CD4-positive, alpha-beta T cell (primary cell): ENCODE results near the gene COA8. TPM values are rescaled to one million over a fixed set of nuclear protein-coding genes. Genes with fewer than 3 reads are reported as not detected.
A peak's percentile ranks its signal among the peaks of the same experiment; 100 is the strongest.

Experiments
- ATAC-seq: fragments of 200-7000 bp; cut with Tn5 transposase; one replicate; pipeline ENCODE4 v1.10.0; 2022; ENCODE audit warnings: mild to moderate bottlenecking; ENCODE audit not compliant: poor library complexity
- CTCF ChIA-PET: fragments of 350-600 bp; sonication (Branson Sonifier 250); formaldehyde crosslinking; loops from one replicate; lab custom pipeline; 2021; ENCODE audit warnings: antibody characterized with exemption, inconsistent platforms; lab: Charles Lee
- POLR2A ChIA-PET: fragments of 350-600 bp; sonication (Branson Sonifier 250); formaldehyde crosslinking; loops from one replicate; lab custom pipeline; 2021; ENCODE audit warnings: antibody characterized with exemption, inconsistent platforms; lab: Charles Lee
- DNase-seq, 14 experiments: peaks; one replicate each; pipeline ENCODE4 v3.0.0-alpha.2; 2013 to 2020; ENCODE audit warnings: mixed read lengths in 2 of 14
- H3K27ac ChIP-seq, 2 donors: one replicate each; pipeline versions ENCODE4 v1.5.1 to v1.7.0; 2013; ENCODE audit warnings: low read length in 2 of 2, low read depth in 1 of 2, mild to moderate bottlenecking in 1 of 2
- H3K27me3 ChIP-seq, 2 experiments: 1 replicate in 1 of 2; 2 replicates in 1 of 2; pipeline versions ENCODE4 v1.6.1 to v1.7.0; 2013; ENCODE audit warnings: low read length in 2 of 2, control low read depth in 1 of 2, mild to moderate bottlenecking in 1 of 2, moderate library complexity in 1 of 2; ENCODE audit not compliant: insufficient read depth in 2 of 2, control insufficient read depth in 1 of 2
- H3K36me3 ChIP-seq: one replicate; pipeline ENCODE4 v1.6.1; 2013; ENCODE audit warnings: low read length, control low read depth; ENCODE audit not compliant: insufficient read depth
- H3K4me1 ChIP-seq: one replicate; pipeline ENCODE4 v1.6.1; 2013; ENCODE audit warnings: low read length, control low read depth; ENCODE audit not compliant: insufficient read depth
- H3K4me3 ChIP-seq: one replicate; pipeline ENCODE4 v1.5.1; 2013; ENCODE audit warnings: mild to moderate bottlenecking, low read length, moderate library complexity
- H3K9me3 ChIP-seq, 2 experiments: 1 replicate in 1 of 2; 2 replicates in 1 of 2; pipeline versions ENCODE4 v1.6.1 to v1.7.0; 2013; ENCODE audit warnings: low read length in 2 of 2, mild to moderate bottlenecking in 2 of 2, control low read depth in 1 of 2, moderate library complexity in 1 of 2; ENCODE audit not compliant: control insufficient read depth in 1 of 2, insufficient read depth in 1 of 2
- H3K27ac Mint-ChIP-seq: one replicate; pipeline ENCODE4 v1.8.0; 2020; ENCODE audit warnings: mixed read lengths
- H3K27me3 Mint-ChIP-seq: one replicate; pipeline ENCODE4 v1.8.0; 2021; ENCODE audit warnings: mixed read lengths
- H3K36me3 Mint-ChIP-seq: one replicate; pipeline ENCODE4 v1.8.0; 2021; ENCODE audit warnings: low read depth, mixed read lengths
- H3K4me1 Mint-ChIP-seq: one replicate; pipeline ENCODE4 v1.8.0; 2021; ENCODE audit warnings: low read depth, mixed read lengths
- H3K4me3 Mint-ChIP-seq: one replicate; pipeline ENCODE4 v1.8.0; 2020; ENCODE audit warnings: mild to moderate bottlenecking, mixed read lengths
- H3K9me3 Mint-ChIP-seq: one replicate; pipeline ENCODE4 v1.8.0; 2020; ENCODE audit warnings: mixed read lengths
- CTCF ChIP-seq: fragments of 200-600 bp; IDR thresholded peaks from one replicate; pipeline ENCODE4 v1.8.0; 2022; ENCODE audit warnings: antibody characterized with exemption, mild to moderate bottlenecking
- intact Hi-C, 2 experiments: fragments of 100-400 bp; cut with DNase I in 1 of 2; cut with micrococcal nuclease in 1 of 2; formaldehyde crosslinking; loops; one replicate each; pipeline versions ENCODE4 v1.15.1 to v1.9.0; 2023 to 2025; cut with DNase I, micrococcal nuclease
- polyA plus RNA-seq, 2 donors: library from polyadenylated mRNA; unstranded; fragments of 120-200 nt; gene quantifications; one replicate each; pipeline ENCODE4 v1.2.1, GENCODE V29; 2013
- total RNA-seq, 174 experiments: library from RNA in 2 of 174; stranded (reverse) in 2 of 174; gene quantifications; one replicate each; pipeline ENCODE4 v1.2.3 and lab custom pipeline; 2021 to 2026

Gene COA8
- total RNA-seq (10 to 100 TPM in 1 of 2 experiments, 1 to 10 TPM in 1; 9.1 to 10.7 TPM), total RNA-seq (lab: John Stamatoyannopoulos, UW) (4.4 to 20.4 (median 10.3) reads per million in 172 experiments)
- 32.3 TPM for polyA plus RNA-seq (2013, experiment 1 of 2)
- 40.8 TPM for polyA plus RNA-seq (2013, experiment 2 of 2)

GRCh38 chr14:103562429-103563225 lies at the start of gene COA8, which contains the start of gene BAG5:
Gene COA8 (plus strand): TSS chr14:103562960. CDS start chr14:103563002, 42 bp downstream.
Gene BAG5 (minus strand): TSS chr14:103562657. CDS start chr14:103561164, 1,493 bp downstream.
- H3K27ac ChIP-seq = peak within 1 kb of the TSS; percentile 72 to 85
- H3K27me3 Mint-ChIP-seq = no peaks in the 10 kb centered on the region
- no peaks in the 10 kb centered on the region for H3K27me3 ChIP-seq
- H3K9me3 ChIP-seq = no peaks in the 10 kb centered on the region
- no peaks in the 10 kb centered on the region for H3K9me3 Mint-ChIP-seq
- peaks cover 53% of the 10 kb centered on the region for H3K36me3 Mint-ChIP-seq
- intact Hi-C loops = loop anchor here (1.0 to 10.0 kb wide), 8 partner anchors 33 to 1198 kb away; partner anchors contain the start of genes TRMT61A (in 2 of the 2), CINP (in 1 of the 2), KLC1 (in 1 of the 2) and MARK3 (in 1 of the 2)
- CTCF ChIA-PET = interaction anchor here (1.8 to 2.1 kb wide), 2 partner anchors 44 to 62 kb away, joined by 7 read pairs; no protein-coding TSS in a partner anchor
- DNase-seq (peak; percentile 68 to 93 (median 82)), ATAC-seq (peak; percentile 79)
- peak within 1 kb of the TSS; percentile 94 for H3K27ac Mint-ChIP-seq
- H3K4me3 Mint-ChIP-seq = peak within 1 kb of the TSS; percentile 96
- TF ChIP-seq CTCF = no peak
- POLR2A ChIA-PET = interaction anchor here (0.7 to 2.4 kb wide), 8 partner anchors 9 to 229 kb away, joined by 3 to 17 read pairs (median 5); partner anchors contain the start of genes EIF5, KLC1, TRMT61A and XRCC3
- peaks cover 62% of the 10 kb centered on the region for H3K4me1 Mint-ChIP-seq
- H3K4me1 ChIP-seq = peaks cover 56% of the 10 kb centered on the region
- peak within 1 kb of the TSS; percentile 99 for H3K4me3 ChIP-seq
- peaks cover 31% of the 10 kb centered on the region for H3K36me3 ChIP-seq

- ChIA-PET POLR2A (no interaction called here), CTCF (interaction anchor here (0.6 kb wide), 1 partner anchor 436 kb away, joined by 5 read pairs; no protein-coding TSS in a partner anchor)
- Histone ChIP-seq H3K36me3 (peaks cover 9% of the 10 kb centered on the region), H3K9me3 (peaks cover 0 to 6% of the 10 kb centered on the region in 2 experiments), H3K27me3 (no peaks in the 10 kb centered on the region), H3K27ac (no peak overlapping the region), H3K4me3 (no peak overlapping the region), H3K4me1 (peaks cover 14% of the 10 kb centered on the region)
- H3K4me1 Mint-ChIP-seq = peaks cover 10% of the 10 kb centered on the region
- ATAC-seq (no peak), DNase-seq (peak in 1 of 14 experiments; percentile 16)
- H3K27ac Mint-ChIP-seq = no peak overlapping the region
- H3K4me3 Mint-ChIP-seq = no peak overlapping the region
- peaks cover 11% of the 10 kb centered on the region for H3K27me3 Mint-ChIP-seq
- TF ChIP-seq CTCF = no peak
- no peaks in the 10 kb centered on the region for H3K9me3 Mint-ChIP-seq
- intact Hi-C loops = no loop called here
- H3K36me3 Mint-ChIP-seq = peaks cover 15% of the 10 kb centered on the region
Observed at GRCh38 chr14:103514596-103515421, 48.0 kb upstream of the COA8 start.
